Measurements from ENCODE around the gene P2RX7. TPM values are rescaled to one million over a fixed set of nuclear protein-coding genes. Genes with fewer than 3 reads are reported as not detected.

The P2RX7 gene
- total RNA-seq, 1 donor from 2014 or later: 1.2 TPM

DNA sequence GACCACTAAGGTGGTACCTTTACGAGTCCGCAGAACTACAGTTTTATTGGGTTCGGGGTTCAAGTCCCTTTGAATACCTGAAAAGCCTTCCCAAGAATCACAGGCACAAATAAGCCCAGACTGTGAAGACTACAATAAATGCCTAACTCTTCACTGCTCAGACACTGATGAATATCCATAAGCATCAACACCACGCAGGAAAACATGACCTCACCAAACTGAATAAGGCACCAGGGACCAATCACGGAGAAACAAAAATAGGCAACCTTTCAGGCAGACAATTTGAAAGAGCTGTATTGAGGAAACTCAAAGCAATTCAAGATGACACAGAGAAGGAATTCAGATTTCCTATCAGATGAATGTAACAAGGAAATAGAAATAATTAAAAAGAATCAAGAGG is 24.2 kb upstream of the P2RX7 start:
- FAIRE-seq (no peak), DNase-seq (ENCODE audit: low spot score in 2 of 2) (no peak)

DNA sequence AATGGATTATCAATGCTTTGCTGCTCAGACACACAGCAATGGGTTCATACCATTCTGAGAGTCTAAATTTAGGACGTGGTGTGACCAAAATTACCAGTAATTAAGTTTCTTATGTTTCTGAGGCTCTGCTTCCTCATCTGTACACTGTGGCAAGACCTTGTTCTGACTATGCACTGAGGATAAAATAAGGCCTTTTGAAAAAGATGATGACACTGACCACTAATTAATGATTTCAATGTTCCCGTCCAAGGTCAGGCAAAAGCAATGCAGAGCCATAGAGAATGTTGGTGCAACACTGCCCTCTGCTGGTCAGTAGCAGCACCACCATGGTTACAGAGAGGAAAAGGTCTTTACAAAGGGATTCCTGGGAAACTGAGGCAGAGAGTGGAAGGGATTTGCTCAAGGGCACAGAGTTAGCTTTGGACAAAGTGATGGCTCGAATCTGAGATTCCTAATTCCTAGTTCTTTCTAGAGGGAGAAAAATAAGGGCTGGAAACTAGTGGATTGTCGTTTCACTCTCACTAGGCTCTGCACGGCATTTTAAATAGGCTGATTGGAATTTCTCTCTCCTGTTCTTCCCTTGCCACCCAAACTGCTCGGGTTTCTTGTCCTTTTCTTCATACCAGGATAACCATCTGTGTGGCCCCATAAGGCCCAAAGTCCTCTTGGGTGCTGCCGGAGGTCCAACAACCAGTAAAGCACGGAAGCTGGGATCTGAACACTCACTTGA is 22.3 kb upstream of the P2RX7 start:
- no peak for FAIRE-seq

DNA sequence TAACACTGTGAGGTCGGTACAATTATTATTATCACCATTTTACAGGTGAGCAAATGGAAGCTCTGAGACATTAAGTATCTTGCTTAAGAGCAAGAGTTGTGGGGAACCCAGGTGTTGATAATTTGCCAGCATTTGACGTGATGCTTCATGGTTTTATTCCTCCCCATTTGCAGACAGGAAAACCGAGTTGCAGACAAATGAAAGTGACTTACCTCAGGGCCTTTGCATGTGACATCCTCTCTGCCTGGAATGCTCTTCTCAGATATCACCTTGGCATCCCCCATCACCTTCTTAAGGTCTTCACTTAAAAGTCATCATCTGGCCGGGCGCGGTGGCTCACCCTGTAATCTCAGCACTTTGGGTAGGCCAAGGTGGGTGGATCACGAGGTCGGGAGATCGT is 21.0 kb upstream of the P2RX7 start:
- DNase-seq (ENCODE audit: low spot score in 2 of 2) (no peak), FAIRE-seq (no peak)

More for the DNA sequence above, 22.3 kb upstream of the P2RX7 start:
- DNase-seq (ENCODE audit: low spot score in 2 of 2): peak in 1 of 2 donors; percentile 71

DNA sequence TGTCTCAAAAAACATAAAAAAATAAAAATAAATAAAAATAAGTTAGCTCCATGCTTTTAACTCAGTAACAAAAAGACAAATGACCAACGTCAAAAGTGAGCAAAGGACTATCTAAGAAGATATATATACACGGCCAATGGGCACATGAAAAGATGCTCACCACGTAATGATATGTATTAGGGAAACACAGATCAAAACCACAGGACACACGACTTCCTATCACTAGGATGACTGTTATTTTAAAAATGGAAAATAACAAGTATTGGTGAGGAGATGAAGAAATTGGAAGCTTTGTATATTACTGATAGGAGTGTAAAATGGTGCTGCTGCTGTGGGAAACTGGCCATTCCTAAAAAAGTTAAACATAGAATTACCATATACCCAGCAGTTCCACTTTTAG is 20.2 kb upstream of the P2RX7 start:
- DNase-seq (ENCODE audit: low spot score in 2 of 2) (no peak), FAIRE-seq (no peak)

DNA sequence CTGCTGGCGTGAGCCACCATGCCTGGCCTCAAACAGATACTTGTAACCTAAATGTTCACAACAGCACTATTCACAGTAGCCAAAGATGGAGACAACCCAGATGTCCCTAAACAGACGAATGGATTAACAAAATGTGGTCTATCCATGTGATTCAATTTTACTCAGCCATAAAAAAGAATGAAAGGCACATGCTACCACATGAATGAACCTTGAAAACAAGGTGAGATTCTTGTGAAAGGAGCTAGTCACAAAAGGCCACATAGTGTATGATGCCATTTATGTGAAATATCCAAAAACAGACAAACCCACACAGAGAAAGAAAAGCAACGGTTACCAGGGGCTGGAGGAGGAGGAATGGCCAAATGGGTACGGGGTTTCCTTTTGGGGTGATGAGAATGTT is 19.6 kb upstream of the P2RX7 start:
- FAIRE-seq (no peak), DNase-seq (ENCODE audit: low spot score in 2 of 2) (no peak)

DNA sequence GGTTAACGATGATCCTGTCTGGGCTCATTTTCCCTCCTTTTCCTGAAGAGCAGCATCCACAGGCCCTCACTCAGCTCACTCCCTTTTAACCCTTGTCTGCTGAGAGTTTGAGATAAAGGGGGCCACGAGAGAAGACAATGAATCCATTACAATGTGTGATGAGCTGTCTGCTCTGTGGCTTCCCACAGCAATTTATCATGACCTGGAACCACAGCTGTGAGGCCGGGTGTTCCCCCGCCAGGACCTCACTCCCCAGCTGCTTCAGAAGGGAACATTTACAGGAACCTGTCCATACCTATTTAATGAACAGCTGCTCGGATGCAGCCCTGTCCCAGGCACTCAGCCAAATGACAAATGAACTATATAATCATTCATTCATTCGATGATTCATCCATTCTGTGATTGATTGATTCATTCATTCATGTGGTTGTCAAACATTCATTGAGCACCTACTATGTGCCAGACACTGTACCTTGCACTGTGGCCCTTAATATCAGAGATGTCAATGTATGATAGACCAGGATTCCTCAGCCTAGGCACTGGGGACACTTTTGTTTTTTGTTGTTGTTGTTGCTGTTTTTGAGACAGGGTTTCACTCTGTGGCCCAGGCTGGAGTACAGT is 18.5 kb upstream of the P2RX7 start:
- DNase-seq (ENCODE audit: low spot score in 2 of 2) (no peak), FAIRE-seq (no peak)

DNA sequence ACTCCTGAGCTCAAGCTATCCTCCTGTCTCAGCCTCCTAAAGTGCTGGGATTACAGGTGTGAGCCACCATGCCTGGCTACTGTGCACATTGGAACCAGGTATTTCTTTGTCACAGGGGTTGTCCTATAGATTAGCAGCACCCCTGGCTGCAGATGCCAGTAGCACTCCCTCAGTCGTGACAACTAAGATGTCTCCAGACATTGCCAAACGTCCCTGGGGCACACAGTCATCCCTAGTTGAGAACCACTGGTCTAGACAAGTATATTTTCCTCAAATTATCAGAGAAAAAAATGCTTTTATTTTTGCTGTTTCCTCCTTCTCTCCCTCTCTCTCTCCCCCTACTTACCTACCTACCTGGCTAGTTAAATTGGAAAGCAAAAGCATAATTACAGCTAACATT is 17.9 kb upstream of the P2RX7 start:
- DNase-seq (ENCODE audit: low spot score in 2 of 2) (no peak), FAIRE-seq (no peak)

DNA sequence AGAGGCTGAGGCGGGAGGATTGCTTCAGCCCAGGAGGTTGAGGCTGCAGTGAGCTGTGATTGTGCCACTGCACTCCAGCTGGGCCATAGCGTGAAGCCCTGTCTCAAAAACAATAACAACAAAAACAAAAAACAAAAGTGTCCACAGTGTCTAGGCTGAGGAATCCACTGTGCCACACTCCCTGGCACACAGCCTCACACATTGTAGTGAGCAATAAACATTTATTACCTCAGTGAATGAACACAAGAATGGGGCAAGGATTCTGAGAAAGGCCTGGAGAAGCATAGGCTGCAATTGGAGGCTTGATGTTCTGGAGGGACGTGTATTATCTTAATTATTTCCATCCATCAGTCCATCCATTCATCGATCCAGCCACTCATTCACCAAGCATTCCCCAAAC is 17.1 kb upstream of the P2RX7 start:
- DNase-seq (ENCODE audit: low spot score in 2 of 2): no peak
- no peak for FAIRE-seq

DNA sequence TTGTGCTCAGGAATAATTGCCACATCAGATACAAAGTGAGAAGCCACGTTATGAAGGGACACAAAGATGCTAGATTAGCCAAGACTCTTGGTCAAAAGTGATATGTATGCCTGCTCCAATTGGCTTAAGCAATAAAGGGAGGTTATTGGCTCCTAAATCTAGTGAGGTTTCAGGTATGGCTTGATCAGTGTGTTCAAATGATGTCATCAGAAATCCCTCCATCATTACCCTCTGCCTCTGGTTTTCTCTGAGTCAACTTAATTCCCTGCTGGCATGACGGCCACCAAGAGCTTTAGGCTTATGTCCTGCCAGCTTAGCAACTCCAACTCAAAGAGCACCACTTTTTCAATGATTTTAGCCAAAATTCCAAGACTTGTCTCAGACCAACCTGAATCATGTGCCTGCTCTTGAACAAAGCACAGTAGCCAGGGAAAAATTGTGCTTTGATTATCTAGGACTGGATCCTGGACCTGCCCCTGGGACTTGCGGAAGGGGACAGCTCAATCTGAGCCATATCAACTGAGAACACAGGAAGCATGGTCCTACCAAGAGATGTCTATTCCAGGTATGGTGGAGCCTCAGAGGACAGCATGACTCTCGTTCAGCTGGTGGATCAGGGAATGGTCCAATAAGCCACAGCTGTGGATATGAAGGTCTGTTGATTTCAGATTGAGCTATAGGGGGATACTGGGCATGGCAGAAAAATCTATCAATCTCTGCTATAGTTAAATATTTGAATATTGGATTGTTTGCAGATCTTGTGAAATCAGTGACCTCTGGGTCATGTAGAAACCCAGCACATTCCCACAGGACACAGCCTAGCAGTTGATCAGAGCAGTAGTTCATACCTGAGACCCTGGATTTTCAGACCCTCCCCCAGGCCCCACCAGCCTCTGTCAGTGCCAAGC is 16.1 kb upstream of the P2RX7 start:
- FAIRE-seq: no peak
- no peak for DNase-seq (ENCODE audit: low spot score in 2 of 2)

DNA sequence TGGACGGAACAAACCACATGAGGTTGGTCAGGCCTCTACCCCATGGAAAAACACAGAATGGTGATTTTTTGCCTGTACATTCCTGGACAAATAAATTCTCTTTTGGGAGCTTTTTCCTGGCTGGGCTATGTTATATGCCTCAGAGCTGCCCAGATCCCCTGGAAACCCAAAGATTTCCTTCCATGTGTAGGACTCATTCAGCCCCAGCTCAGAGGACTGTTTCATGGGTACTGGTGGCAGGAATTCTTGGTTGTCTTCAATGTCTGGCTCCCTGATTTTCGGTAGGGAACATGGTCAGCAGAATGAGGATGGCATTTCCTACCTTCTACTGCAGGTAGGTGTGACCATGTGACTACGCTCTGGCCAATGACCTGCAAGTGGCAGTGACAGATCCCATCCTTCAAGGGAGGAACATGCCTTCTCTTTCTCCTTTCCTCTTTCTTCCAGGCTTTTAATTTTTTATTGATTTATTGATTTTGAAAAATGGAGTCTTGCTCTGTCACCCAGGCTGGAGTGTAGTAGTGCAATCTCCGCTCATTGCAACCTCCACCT is 15.4 kb upstream of the P2RX7 start:
- DNase-seq (ENCODE audit: low spot score in 2 of 2) (no peak), FAIRE-seq (no peak)

DNA sequence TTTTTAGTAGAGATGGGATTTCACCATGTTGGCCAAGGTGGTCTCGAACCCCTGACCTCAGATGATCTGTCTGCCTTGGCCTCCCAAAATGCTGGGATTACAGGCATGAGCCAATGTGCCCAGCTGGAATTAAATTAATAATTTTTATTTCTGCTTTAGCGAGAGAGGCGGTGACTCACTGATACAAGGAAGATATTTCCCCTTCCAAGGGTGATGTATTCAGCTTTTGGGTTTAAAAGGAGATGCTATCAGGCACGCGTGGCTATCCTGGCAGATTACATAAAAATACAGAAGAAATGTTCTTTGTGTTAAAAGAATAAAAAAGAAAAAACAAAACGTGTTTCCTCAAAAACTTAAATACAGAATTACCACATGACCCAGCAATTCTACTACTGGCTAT is 12.4 kb upstream of the P2RX7 start:
- FAIRE-seq: no peak
- no peak for DNase-seq (ENCODE audit: low spot score in 2 of 2)

DNA sequence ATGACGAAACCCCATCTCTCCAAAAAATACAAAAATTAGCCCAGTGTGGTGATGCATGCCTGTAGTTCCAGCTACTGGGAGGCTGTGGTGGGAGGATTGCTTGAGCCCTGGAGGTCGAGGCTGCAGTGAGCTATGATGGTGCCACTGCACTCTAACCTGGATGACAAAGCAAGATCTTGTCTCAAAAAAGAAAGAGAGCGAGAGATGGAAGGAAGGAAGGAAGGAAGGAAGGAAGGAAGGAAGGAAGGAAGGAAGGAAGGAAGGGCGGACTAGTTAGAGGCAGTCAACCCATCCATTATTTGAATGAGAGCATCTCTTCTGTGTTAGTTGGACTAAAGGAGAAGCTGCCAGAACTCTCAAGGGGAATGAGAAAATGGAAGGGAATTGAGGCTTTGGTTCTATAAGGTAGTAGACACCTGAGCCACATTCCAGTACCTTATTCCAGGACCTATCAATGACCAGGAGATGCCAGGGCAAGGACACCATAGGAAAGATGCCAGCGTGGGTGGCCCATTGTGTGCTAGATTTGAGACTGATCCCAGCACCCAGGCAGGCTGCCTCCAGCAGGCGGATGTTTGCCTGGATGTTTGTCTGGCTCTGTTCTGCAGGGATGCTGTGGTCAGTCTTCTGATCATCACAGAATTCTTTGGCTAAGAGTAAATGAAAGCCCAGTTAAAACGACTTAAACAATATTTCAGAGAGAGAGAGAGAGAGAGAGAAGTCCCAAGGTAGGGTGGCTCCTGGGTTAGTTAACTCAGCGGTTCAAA is 11.5 kb upstream of the P2RX7 start:
- no peak for FAIRE-seq
- DNase-seq (ENCODE audit: low spot score in 2 of 2): no peak

DNA sequence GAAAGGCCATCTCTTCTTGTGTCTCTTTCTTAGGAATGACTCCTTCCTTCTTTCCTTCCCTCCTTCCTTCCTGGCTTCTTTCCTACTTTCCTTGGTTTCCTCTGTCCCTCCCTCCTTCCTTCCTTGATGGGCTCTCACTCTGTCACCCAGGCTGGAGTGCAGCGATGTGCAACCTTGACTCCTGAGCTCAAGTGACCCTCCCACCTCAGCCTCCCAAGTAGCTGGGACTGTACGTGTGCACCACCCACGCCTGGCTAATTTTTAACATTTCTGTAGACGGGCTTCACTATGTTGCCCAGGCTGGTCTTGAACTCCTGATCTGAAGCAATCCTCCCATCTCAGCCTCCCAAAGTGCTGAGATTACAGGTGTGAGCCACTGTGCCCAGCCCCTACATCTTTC is 10.9 kb upstream of the P2RX7 start:
- DNase-seq (ENCODE audit: low spot score in 2 of 2): no peak
- FAIRE-seq: no peak

DNA sequence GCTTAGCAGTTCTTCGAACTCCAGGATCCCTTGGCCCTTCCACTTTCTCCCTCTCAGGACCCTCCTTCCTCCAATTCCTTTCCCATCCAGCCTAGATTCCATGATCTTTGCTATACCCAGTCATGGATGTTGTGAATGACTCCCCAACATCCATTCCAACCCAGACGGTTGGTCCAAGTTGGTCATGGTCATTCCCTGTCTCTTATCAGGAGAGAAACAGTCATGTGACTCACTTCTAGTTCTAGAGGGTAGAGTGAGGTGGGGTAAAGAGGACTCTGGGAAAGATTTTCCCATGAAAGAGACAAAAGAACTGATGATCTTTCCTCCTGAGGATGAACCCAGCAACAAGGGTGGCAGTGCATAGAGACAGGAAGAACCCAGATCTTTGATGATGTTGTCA is 9.2 kb upstream of the P2RX7 start:
- FAIRE-seq: no peak
- DNase-seq (ENCODE audit: low spot score in 2 of 2): no peak

DNA sequence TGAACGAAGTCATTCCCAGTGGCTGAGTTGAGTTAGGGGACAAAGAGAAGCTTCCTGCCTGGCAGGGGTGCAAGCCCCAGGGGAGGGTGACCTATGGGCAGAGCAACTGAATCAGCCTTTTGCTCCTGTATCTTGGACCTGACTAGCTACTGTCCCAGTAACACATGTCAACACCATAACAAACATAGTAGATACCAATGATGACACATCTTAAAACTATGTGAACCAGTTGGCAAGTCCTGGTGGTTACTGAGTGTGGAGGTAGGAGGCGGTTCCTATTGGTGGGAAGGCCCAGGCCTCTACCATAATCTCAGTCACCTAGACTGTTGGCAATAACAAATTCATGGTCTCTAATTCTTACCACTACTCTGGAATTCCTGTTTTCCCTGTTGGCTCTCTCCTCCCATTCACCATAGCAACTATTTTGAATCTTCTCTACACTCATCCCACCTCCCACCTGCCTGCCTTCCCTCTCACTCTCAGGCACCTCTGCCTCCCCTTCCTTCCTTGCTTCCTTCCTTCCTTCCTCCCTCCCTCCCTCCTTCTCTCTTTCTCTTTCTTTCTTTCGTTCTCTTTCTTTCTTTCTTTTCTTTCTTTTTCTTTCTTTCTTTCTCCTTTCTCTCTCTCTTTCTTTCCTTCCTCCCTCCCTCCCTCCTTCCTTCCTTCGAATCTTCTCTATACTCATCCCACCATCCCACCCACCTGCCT is 8.1 kb upstream of the P2RX7 start:
- FAIRE-seq (no peak), DNase-seq (ENCODE audit: low spot score in 2 of 2) (no peak)

DNA sequence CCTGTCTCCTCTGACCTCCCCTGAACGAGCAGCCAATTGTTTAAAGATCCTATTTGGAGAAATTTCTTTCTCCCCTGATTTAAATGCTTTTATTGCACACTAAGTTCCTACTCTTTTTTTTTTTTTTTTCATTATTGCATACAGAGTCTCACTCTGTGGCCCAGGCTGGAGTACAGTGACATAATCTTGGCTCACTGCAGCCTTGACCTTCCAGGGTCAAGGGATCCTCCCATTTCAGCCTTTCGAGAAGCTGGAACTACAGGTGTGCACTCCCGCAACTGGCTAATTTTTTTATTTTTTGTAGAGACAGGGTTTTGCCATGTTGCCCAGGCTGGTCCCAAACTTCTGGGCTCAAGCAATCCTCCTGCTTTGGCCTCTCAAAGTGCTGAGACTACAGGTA is 5.2 kb upstream of the P2RX7 start:
- DNase-seq (ENCODE audit: low spot score in 2 of 2) (no peak), FAIRE-seq (no peak)

DNA sequence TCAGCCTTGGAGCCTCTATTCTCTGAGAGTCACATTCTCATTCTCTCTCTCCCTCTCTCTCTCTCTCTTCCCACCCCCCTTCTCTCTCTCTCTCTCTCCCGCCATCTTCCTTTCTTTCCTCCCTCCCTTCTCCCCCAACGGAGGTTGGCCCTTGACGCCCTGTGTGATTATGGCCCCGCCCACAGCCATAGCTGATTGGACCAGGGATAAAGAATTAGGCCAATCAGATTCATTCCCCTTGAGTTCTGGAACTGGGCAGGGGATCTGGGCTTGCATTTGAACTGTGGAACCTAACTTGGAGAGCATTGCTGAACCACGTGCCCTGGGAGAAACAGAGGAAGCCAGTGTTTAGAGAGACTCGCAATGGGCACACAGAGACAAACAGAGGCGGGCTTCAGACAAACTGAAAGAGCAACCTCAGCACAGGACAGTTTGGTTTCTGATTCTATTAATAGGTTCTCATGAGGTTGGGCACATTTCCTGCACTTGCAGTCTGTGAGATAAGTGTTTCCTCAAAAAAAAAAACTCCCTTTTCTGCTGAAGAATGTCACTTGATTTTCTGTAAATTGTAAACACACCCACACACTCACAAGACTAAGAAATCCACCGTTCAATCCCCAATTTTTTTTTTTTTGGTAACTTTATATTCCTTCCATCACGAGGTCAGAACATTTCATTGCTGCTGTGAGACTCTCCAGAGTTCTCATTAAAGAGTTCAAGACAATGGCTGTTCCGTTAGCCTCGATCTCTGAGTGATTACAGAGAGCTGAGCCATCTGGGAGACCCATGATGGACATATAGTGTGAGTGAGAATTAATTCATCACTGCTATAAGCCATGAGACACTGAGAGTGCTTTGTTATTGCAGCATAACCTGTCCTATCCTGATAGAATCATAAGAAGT is 3.5 kb upstream of the P2RX7 start:
- FAIRE-seq (peak; percentile 74), DNase-seq (ENCODE audit: low spot score in 2 of 2) (peak; percentile 54 to 69)

DNA sequence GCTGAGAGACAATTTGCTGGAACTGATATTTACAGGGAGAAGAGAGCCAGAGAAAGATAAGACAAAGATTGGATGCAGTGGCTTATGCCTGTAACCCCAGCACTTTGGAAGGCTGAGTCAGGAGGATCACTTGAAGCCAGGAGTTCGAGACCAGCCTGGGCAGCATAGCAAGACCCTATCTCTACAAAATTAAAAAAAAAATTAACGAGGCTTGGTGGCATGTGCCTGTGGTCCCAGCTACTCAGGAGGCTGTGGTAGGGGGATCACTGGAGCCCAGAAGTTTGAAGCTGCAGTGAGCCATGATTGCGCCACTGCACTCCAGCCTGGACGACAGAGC is 2.9 kb upstream of the P2RX7 start:
- DNase-seq (ENCODE audit: low spot score in 2 of 2) (no peak), FAIRE-seq (no peak)

DNA sequence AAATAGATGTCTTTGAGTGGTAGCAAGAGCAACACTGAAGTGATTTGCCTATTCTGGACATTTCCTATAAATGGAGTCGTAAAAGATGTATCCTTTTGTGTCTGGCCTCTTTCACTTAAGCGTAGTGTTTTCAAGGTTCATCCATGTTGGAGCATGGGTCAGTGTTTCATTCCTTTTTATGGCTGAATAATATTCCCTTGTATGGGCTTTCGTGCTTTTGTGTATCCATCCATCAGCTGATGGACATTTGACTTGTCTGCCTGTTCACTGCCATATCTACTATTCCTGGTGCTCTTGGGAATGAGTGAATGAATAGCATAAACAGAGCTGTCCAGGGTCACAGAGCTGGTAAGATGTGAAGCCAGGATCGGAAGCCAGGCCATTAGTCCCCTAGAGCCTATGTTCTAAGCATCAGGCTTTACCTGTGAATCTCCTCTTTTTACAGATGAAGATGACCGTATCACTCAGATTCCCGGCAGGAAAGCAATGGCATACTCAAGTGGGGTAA is 1.8 kb upstream of the P2RX7 start:
- FAIRE-seq: no peak
- no peak for DNase-seq (ENCODE audit: low spot score in 2 of 2)

Measured in frontal cortex (tissue), 4 donors.